ENCODE measurements around the gene MYO1C.
"Not testable (repeated sequence)": the region's sequence is repeated elsewhere in the genome, so short reads cannot be mapped to it uniquely, and the experiment has no call there.

The MYO1C gene
- 18.0 to 35.1 (median 27.7) reads per million in 4 donors for total RNA-seq

GRCh38 chr17:1492249-1493206 lies at the start of gene MYO1C:
MYO1C (minus strand) TSS chr17:1492686; CDS start chr17:1492487, 199 bp downstream.
- no peak for DNase-seq

- DNase-seq, result no peak
Measured at GRCh38 chr17:1541367-1541904, 49.0 kb upstream of the MYO1C start.

GRCh38 chr17:1539811-1540210 lies 47.3 kb upstream of the MYO1C start:
- DNase-seq, result no peak

- DNase-seq, result no peak
Measured at GRCh38 chr17:1535737-1536136, 43.3 kb upstream of the MYO1C start.

DNA sequence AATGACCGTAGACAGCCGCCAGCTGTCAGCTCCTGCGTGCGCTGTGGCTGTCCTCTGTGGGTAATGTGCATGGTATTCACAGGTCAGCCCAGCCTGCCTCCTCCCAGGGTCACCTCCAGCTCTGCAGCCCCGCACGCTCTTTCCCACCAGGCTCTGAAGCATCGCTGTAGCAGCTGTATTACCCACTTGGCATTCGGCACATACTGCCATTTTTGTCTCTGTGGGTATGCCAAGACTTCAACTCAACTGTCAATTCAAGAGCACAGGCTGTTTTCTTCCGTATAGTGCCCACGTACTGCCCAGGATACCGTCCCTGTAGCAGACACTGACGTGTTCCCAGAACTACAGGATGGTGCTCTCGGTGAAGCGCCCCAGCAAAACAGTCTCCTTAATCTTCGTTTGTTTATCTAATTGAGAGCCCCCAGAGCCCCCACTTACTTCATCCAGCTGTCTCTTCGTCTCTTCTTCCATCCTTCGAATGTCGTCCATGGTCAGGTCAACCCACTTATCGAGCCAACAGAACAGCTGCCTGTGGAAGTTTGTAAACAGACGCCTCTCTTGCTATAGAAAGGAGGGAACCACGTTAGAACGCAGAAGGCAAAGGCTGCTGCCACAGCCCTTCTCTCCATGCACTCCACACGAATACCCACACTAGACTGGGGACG lies 41.3 kb upstream of the MYO1C start:
- no peak for DNase-seq

DNA sequence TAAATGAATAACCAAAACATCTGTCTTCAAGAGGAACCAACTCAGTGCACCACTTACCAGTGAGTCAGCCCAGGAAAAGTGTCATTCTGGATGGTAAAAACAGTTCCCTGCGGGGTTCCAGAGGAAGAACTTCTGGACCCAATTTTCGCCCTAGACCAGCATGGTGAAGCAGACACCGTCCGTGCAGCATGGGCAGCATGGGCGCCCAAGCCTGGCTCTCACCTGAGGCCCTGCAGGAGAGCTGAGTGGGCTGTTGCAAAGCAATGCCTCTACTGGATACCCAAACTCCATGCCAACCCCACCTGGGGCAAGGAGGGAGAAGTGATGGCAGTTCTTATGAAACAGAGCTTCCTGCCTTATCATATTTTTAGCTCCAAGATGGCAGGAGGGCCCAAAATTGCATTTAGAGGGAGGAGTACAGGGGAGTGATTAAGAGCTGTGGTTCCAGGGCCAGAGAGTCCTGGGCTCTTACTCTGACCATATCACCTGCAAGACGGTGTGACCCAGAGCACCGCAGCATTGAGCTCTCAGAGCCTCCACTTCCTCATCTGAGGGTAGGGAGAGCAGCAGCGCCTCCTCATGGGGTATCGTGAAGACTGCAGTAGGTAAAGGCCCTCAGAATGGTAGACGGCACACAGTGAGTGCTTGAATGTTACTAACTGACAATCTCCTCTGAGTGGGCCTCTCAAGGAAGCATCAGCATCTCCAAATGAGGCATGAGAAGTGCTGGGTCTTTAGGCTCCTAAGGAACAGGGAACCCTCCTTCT lies 40.5 kb upstream of the MYO1C start:
- DNase-seq, result peak in 4 of 5 donors; percentile 38 to 45 (median 40)

- DNase-seq, result peak in 1 of 5 donors; percentile 33
Measured at GRCh38 chr17:1529863-1530262, 37.4 kb upstream of the MYO1C start.

DNA sequence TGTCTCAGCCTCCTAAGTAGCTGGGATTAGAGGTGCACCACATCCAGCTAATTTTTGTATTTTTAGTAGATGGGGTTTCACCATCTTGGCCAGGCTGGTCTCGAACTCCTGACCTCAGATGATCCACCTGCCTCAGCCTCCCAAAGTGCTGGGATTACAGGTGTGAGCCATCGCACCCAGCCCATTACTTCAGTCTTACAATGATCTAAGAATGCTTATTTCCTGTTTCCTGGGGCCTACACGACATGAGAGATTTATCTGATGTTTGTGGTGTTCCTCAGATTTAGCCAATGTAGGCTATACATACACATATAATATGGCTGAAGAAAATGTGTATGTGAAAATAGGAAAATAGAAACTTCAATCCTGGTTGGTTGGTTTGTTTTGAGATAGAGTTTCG lies 34.4 kb upstream of the MYO1C start:
- not testable (repeated sequence) for DNase-seq

GRCh38 chr17:1522626-1523025 lies 30.1 kb upstream of the MYO1C start:
- no peak for DNase-seq

DNA sequence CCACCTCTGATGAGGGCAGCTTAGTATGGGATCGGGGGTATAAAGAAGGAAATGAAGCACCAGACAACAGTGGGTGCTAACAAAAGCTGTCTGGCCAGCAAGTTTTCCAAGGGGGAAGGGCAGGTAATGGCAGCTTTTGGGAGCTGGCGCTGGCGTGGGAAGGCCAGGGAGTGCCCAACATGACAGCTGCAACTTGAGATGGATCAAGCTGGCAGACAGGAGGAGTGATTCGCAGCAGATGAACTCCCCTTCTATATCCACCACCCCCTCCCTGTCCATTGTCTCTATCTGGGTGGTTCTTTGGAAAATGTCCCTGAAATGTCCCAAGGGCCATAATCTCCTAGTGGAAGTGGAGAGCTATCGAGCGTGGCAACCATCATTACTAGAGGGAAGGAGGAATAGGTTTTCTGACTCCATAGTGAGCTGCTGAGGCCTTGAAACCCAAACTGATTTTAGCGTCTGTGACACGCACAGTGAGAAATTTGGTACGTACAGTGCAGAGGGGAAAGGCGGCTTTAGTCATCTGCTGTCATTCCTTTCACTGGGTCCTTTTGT lies 28.7 kb upstream of the MYO1C start:
- DNase-seq, result no peak

DNA sequence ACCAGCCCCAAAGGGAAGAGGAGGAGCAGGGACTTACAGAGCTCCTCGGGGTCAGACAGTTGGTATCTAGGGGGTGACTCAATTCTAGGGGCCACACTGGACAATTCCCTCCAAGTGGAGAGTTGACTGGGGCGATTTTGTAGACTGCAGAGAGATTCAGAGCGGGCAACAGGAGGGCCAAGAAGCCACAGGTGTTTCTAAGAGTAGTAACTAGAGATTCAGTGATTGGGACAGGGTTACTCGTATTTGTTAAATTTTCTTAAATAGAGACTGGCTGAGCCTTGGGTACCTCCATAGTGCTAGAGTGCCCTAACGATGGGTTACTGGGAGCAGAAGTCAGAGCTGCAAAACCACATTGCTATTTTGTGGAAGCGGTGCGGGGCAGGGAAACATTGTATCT lies 27.2 kb upstream of the MYO1C start:
- no peak for DNase-seq

DNA sequence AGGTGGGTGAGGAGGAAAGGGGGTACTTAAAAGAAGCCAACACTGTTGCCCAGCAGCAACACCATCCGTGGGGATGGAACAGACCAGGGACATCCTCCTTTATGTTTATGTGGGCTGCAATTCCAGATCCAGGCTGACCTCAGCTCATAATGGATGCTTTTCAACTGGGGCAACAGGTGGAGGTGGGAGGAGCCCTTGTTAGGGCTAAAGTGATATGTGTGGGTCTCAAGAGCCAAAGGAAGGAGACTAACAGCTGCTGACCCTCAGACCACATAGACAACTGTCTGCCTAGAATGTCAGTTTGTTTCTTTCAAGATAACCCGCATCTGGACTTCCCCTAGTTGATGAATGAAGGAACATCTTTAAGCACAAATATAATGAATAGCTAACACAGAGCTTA lies 25.9 kb upstream of the MYO1C start:
- no peak for DNase-seq

GRCh38 chr17:1516388-1517161 lies 24.1 kb upstream of the MYO1C start, which contains the start of gene INPP5K:
INPP5K (minus strand) TSS chr17:1516612; CDS start chr17:1516499, 113 bp downstream.
- DNase-seq, result peak; percentile 97 to 99 (median 97)

DNA sequence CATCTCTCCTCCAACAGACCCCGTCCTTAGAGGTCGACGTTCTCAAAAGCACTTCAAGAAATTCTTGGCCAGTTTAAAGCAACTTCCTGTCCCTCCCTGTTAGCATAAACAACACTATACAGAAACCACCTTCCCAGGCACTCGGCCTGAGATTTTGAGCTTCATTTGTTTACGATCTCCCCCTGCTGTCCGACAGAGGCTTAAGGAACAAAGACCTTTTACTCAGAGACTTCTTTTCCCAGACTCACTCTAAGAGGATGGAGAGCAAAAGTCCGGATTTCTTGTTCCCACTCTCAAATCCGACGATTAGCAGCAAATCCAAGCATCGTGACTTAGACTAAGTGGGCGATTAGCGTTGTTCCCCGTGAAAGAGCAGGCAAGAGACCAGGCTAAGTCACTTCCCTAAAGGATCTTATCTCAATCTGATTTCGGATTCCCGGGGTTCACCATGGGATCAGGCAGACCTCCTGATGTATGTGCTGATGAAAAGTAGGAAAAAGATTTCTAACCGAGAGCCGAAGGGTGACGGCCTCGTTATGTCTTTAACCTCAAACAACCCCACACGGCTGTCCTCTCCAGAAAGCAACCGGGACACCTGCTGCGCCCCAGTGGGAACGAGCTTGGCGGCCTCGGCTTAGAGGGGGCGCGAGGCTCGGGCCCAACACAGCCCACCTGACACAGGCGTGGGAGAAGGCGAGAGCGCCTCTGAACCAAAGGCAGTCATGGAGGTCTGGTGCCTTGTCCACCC lies 23.3 kb upstream of the MYO1C start:
- DNase-seq, result peak in 4 of 5 donors; percentile 37 to 82 (median 46)

GRCh38 chr17:1512351-1512750 lies 19.9 kb upstream of the MYO1C start:
- no peak for DNase-seq

DNA sequence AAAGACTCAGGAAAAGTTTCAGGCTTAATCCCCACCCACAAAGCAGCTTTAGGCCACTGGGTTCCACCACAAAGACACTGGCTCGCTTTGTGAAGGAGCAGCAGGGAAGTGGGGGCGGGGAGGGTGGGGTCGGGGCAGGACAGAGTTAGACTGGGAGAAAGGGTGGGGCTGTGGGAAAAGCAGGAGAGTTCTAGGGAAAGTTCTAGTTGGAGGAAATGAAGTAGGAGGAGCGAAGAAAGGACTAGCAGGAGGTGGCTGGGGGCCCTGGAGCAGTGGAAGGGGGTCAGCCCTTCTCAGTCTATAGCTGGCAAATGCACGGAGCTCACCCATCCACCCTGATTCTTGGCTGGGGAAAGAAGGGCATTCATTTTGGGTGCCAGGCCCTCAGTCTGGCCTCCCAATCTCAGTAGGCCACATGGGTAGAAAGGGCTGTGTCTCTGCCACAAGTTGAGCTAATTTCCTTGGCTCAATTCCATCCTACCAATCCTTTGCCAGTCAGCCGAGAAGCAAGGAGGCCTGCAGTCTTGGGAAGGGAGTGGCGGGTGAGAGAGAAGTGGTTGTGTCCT lies 19.4 kb upstream of the MYO1C start:
- no peak for DNase-seq

GRCh38 chr17:1511290-1511689 lies 18.8 kb upstream of the MYO1C start:
- no peak for DNase-seq

- no peak for DNase-seq
Measured at GRCh38 chr17:1509290-1509881, 16.9 kb upstream of the MYO1C start.

DNA sequence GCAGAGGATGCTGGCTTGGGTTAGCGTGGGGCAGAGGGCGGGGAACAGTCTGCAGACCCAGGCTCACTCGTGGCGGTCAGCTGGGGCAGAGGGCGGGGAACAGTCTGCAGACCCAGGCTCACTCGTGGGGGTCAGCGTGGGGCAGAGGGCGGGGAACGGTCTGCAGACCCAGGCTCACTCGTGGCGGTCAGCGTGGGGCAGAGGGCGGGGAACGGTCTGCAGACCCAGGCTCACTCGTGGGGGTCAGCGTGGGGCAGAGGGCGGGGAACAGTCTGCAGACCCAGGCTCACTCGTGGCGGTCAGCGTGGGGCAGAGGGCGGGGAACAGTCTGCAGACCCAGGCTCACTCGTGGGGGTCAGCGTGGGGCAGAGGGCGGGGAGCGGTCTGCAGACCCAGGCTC lies 16.2 kb upstream of the MYO1C start:
- not testable (repeated sequence) for DNase-seq
